GM23248 (cell line): Measurements from ENCODE around the gene FRMD5.

Source experiments
- EZH2 ChIP-seq: fragments of 200-600 bp; sonication (generic); IDR thresholded peaks from 2 replicates; pipeline ENCODE4 v1.6.1; 2018; ENCODE audit warnings: antibody characterized with exemption, mild to moderate bottlenecking; ENCODE audit not compliant: insufficient read depth, poor library complexity, severe bottlenecking
- EZH2phosphoT487 ChIP-seq: fragments of 200-600 bp; sonication (generic); IDR thresholded peaks from 2 replicates; pipeline ENCODE4 v1.6.1; 2018; ENCODE audit warnings: antibody characterized with exemption, moderate library complexity, mild to moderate bottlenecking, low read depth; ENCODE audit not compliant: insufficient read depth

GRCh38 chr15:44147636-44148035, 47.4 kb downstream of the FRMD5 start:
- TF ChIP-seq EZH2 (no peak), EZH2phosphoT487 (no peak)
